Transverse colon (tissue), 3 donors: ENCODE measurements around the gene TMEM123.

ENCODE experiments used
- CTCF ChIP-seq, 5 experiments: fragments of 200-600 bp in 3 of 5; fragments of 450-650 bp in 2 of 5; sonication (generic) in 3 of 5; IDR thresholded peaks; 1 replicate in 2 of 5; 2 replicates in 3 of 5; pipeline ENCODE4 v1.5.1; 2016 to 2017; ENCODE audit warnings: antibody characterized with exemption in 5 of 5, inconsistent platforms in 3 of 5, mild to moderate bottlenecking in 2 of 5, moderate library complexity in 1 of 5
- POLR2A ChIP-seq: fragments of 450-650 bp; IDR thresholded peaks from one replicate; pipeline ENCODE4 v1.6.1; 2016; ENCODE audit warnings: antibody characterized with exemption, mild to moderate bottlenecking, moderate library complexity

GRCh38 chr11:102359372-102359771 lies 93.2 kb downstream of the TMEM123 start:
- no peak for TF ChIP-seq CTCF (IDR thresholded peaks at IDR 0.05)
- TF ChIP-seq POLR2A, result no peak
